ENCODE results near the gene SYPL1.
A peak's percentile ranks its signal among the peaks of the same experiment; 100 is the strongest.

SYPL1 gene

DNA sequence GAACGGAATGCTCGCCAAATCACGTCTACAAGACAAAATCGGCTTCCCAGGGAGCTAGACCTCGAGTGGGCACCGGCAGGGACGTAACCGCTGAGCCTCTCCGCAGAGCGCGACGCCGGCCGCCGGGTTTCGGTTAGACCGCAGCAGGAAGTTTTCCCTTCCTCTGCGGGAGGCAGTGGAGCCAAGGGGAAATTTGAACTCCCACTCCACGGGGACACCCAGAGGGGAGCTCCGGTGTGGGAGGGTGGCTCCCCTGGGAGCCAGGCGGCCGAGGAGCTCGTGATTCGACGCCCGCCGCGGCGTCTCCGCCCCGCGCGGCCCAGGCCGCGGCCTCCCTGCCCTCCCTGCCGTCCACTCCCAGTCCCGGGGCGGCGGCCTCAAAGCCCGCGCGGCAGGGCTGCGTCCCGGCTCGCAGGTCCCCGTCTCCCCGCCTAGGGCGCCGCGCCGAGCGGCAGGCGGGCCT lies 426 bp downstream of the SYPL1 start:
- H4K20me1 ChIP-seq: peaks cover 46% of the 10 kb centered on the region
- H3K9ac ChIP-seq: peak overlapping the region; percentile 96
- H3K4me1 ChIP-seq: peaks cover 86% of the 10 kb centered on the region
- H3K27ac ChIP-seq: peak overlapping the region; percentile 99
- H3K4me3 ChIP-seq: peak overlapping the region; percentile 87
- peaks cover 7% of the 10 kb centered on the region; the same call in 1 of the 2 replicates for H3K9me3 ChIP-seq
- TF ChIP-seq Cebpa-rat (IDR thresholded peaks at IDR 0.05): no peak
- peaks cover 5% of the 10 kb centered on the region for H3K36me3 ChIP-seq
- H3K4me2 ChIP-seq: peak overlapping the region; percentile 72
- H3K27me3 ChIP-seq: no peaks in the 10 kb centered on the region

DNA sequence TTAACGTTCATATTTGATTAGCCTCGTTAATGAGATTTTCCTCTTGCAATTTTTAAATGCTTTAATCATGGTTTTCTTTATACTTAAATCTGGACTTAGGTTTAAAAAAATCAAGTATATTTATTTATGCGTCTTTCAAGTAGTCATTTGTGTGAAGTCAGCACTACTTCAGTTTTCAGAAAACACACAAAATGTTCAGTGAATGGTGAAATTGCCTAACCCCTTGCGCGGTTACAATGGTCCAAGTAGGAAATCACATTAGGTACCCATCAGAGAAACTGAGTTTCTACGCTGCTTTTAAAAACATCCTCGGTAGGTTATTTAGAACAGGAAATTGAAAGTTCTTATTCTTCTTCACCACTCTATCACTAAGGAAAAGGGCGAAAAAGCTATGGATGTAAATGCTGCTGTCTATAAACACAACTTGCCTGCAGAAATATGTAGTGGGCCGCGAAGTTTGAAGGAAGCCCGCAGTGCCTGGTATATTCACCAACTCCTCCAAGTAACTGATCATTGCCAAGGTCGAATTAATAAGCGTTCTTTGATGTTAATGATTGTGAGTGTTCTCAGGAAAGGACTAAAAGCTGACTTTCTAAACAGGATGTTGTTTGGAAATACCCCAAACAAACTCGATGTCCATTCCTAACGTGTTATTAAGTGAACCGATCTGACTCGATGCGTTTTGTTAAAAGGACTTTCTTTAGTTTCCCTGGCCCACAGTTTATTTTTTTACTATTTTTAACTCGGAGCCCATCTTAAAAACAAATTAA lies 1.0 kb downstream of the SYPL1 start:
- peaks cover 52% of the 10 kb centered on the region for H4K20me1 ChIP-seq
- TF ChIP-seq Cebpa-rat (IDR thresholded peaks at IDR 0.05): no peak
- peaks cover 11% of the 10 kb centered on the region for H3K36me3 ChIP-seq
- H3K9ac ChIP-seq: peak overlapping the region; percentile 96
- no peaks in the 10 kb centered on the region for H3K27me3 ChIP-seq
- peak overlapping the region; percentile 87 for H3K4me3 ChIP-seq
- peak overlapping the region; percentile 99 for H3K27ac ChIP-seq
- peaks cover 80% of the 10 kb centered on the region for H3K4me1 ChIP-seq
- H3K9me3 ChIP-seq: peaks cover 7% of the 10 kb centered on the region; the same call in 1 of the 2 replicates
- H3K4me2 ChIP-seq: peak overlapping the region; percentile 72

DNA sequence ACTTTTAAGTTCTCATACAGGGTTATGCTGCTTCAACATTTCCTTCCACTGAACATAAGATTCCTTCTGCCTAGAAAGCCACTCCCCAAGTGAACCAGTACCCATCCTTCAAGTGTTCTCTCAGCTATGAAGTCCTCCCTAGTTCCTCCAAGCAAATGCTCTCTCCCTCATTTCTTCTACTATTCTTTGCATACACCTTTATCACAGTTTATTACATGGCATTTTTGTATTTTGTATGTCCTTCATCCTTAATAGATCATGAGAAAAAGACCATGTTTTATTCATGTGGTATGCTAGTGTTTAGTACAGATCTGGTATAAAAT lies 1.9 kb downstream of the SYPL1 start:
- H3K27ac ChIP-seq: peak overlapping the region; percentile 99; the same call in 1 of the 2 replicates
- H3K9ac ChIP-seq: no peak overlapping the region
- no peak for TF ChIP-seq Cebpa-rat (IDR thresholded peaks at IDR 0.05)
- no peaks in the 10 kb centered on the region for H3K27me3 ChIP-seq
- H3K4me3 ChIP-seq: peak overlapping the region; percentile 87
- H4K20me1 ChIP-seq: peaks cover 61% of the 10 kb centered on the region
- H3K4me1 ChIP-seq: peaks cover 76% of the 10 kb centered on the region
- peaks cover 19% of the 10 kb centered on the region for H3K36me3 ChIP-seq
- H3K9me3 ChIP-seq: peaks cover 7% of the 10 kb centered on the region; the same call in 1 of the 2 replicates
- H3K4me2 ChIP-seq: peak overlapping the region; percentile 72

DNA sequence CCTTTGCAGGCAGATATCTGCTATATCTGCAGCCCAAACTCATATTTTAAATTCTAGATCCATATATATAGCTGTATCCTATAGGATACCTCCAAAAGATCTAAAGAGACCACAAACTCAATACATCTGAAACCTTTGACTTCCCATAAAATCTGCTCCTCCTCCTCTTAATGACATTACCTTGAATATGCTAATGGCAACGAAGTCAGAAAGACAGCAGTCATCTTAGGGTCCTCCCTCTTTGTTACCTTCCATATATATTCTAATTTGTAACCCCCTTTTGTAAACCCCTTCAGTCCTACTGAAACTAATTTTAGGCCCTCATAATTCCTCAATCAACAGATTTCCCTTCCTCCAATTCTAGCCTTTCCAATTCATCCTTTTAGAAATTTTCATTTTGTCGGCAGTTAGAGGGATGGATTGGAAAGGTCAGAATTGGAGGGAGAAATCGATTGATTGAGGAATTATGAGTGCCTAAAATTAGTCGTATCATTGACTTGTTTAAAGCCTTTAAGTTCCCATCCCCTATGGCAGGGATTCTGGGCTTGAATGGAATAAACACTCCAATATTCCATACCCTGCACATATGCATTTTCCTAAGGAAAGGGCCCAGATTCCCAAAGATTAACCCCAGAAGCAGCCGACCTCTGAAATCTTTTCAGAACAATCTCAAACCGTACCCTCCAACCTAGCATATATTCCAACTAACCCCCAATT lies 2.4 kb downstream of the SYPL1 start:
- Histone ChIP-seq H3K27me3 (no peaks in the 10 kb centered on the region), H3K4me1 (peaks cover 72% of the 10 kb centered on the region), H3K4me2 (peak overlapping the region; percentile 72), H3K4me3 (peak overlapping the region; percentile 87; the same call in 1 of the 2 replicates), H3K36me3 (peaks cover 24% of the 10 kb centered on the region), H3K9ac (no peak overlapping the region), H3K27ac (no peak overlapping the region), H4K20me1 (peaks cover 66% of the 10 kb centered on the region), H3K9me3 (peaks cover 7% of the 10 kb centered on the region; the same call in 1 of the 2 replicates)
- TF ChIP-seq Cebpa-rat (IDR thresholded peaks at IDR 0.05): no peak

DNA sequence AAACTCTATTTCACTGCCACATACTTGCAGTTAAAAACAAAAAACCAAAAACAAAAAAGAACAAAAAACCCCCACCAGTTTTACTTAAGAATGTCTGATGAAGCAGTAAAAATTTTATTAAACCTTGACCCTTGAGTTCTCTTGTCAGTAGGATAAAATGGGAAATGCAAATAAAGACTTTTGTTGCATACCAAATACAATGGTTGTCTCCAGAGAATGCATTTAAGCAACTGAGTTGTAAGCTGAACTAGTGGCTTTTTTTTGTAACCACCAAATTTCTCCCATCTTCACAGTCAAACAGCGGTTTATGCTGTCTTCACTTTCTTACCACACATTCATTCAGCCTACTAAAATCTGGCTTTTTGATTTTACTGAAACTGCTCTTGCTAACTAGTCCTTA lies 3.1 kb downstream of the SYPL1 start:
- no peaks in the 10 kb centered on the region for H3K27me3 ChIP-seq
- no peak overlapping the region for H3K27ac ChIP-seq
- peaks cover 71% of the 10 kb centered on the region for H4K20me1 ChIP-seq
- H3K4me3 ChIP-seq: no peak overlapping the region
- peaks cover 25% of the 10 kb centered on the region for H3K36me3 ChIP-seq
- peaks cover 70% of the 10 kb centered on the region for H3K4me1 ChIP-seq
- H3K9me3 ChIP-seq: peaks cover 7% of the 10 kb centered on the region; the same call in 1 of the 2 replicates
- H3K9ac ChIP-seq: no peak overlapping the region
- peak overlapping the region; percentile 72 for H3K4me2 ChIP-seq
- TF ChIP-seq Cebpa-rat (IDR thresholded peaks at IDR 0.05): no peak

DNA sequence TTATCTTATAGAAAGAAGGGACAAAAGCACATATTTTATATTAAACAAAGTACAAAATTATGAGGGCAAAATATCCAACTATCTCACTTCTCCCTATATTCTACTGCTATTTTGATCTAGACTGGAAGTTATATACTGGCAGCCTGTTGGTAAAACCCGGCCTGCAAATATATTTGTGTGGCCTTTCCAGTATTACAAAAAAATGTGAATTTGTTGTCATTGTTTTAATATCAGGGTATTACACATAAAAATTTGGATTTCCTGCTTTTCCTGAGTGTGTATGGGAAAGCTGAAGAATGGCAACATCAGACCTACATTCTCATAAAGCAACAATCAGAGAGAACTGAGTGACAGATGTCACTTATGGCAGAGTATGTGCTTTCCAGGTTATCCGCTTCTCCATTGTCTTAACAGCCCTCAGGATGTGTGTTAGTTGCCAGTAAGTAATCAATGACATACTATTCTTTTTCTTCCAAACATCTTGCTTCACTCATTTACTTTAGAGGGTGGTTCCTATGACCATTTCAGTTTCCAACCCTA lies 7.3 kb downstream of the SYPL1 start:
- H3K36me3 ChIP-seq: peaks cover 25% of the 10 kb centered on the region
- H3K9ac ChIP-seq: no peak overlapping the region
- H3K27ac ChIP-seq: no peak overlapping the region
- H3K4me3 ChIP-seq: no peak overlapping the region
- no peaks in the 10 kb centered on the region for H3K27me3 ChIP-seq
- no peaks in the 10 kb centered on the region for H3K9me3 ChIP-seq
- H3K4me2 ChIP-seq: no peak overlapping the region
- H4K20me1 ChIP-seq: peaks cover 98% of the 10 kb centered on the region
- TF ChIP-seq Cebpa-rat (IDR thresholded peaks at IDR 0.05): no peak
- H3K4me1 ChIP-seq: peaks cover 78% of the 10 kb centered on the region

DNA sequence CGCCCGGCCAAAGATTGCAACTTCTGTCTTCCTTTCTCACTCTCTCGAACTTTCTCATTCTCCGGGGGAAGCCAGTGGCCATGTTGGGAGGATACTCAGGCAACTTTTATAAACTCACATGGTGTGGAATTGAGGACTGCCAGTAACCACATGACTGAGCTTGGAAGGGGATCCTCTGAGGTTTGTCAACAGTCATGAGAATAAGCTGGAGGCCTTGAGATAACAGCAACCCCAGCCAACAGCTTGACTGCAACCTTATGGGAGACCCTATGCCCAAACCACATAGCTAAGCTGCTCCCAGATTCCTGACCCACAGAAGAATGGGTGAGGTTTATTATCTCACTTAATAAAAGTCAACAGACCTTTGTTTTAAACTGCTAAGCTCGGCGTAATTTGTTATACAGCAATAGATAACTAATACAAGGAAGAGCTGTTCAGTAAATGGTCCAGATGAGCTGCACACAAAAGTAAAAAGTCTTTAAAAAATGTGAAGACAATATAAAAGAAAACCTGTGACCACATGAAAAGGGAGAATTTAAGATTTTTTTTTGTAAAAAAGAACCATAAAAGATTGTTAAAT lies 9.6 kb downstream of the SYPL1 start:
- Histone ChIP-seq H3K27me3 (no peaks in the 10 kb centered on the region), H3K4me3 (no peak overlapping the region), H3K9ac (no peak overlapping the region), H3K27ac (no peak overlapping the region), H4K20me1 (peaks cover 87% of the 10 kb centered on the region), H3K4me1 (peaks cover 55% of the 10 kb centered on the region), H3K36me3 (peaks cover 30% of the 10 kb centered on the region), H3K9me3 (no peaks in the 10 kb centered on the region), H3K4me2 (peak overlapping the region; percentile 61)
- TF ChIP-seq Cebpa-rat (IDR thresholded peaks at IDR 0.05): no peak

DNA sequence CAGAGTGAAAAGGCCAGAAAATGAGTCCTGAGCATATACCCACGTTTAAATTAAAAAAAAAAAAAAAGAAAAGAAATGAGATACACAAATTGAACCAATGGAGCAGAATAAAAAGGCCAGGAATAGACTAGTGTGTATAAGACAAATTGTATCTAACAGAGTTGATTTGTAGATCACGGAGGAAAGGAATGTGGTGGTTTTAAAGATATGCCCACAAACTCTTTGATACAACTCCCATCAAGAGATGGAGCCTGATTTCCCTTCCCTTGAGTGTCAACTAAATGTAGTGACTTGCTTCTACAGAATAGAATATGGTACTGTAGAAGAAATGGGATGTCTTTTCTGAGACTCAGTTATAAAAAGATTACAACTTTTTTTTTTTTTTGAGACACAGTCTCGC lies 10.4 kb downstream of the SYPL1 start:
- peaks cover 79% of the 10 kb centered on the region for H4K20me1 ChIP-seq
- no peak overlapping the region for H3K27ac ChIP-seq
- no peak overlapping the region for H3K9ac ChIP-seq
- peaks cover 35% of the 10 kb centered on the region for H3K36me3 ChIP-seq
- no peak for TF ChIP-seq Cebpa-rat (IDR thresholded peaks at IDR 0.05)
- no peak overlapping the region for H3K4me3 ChIP-seq
- no peaks in the 10 kb centered on the region for H3K9me3 ChIP-seq
- H3K4me1 ChIP-seq: peaks cover 48% of the 10 kb centered on the region
- H3K27me3 ChIP-seq: no peaks in the 10 kb centered on the region
- H3K4me2 ChIP-seq: peak overlapping the region; percentile 61

DNA sequence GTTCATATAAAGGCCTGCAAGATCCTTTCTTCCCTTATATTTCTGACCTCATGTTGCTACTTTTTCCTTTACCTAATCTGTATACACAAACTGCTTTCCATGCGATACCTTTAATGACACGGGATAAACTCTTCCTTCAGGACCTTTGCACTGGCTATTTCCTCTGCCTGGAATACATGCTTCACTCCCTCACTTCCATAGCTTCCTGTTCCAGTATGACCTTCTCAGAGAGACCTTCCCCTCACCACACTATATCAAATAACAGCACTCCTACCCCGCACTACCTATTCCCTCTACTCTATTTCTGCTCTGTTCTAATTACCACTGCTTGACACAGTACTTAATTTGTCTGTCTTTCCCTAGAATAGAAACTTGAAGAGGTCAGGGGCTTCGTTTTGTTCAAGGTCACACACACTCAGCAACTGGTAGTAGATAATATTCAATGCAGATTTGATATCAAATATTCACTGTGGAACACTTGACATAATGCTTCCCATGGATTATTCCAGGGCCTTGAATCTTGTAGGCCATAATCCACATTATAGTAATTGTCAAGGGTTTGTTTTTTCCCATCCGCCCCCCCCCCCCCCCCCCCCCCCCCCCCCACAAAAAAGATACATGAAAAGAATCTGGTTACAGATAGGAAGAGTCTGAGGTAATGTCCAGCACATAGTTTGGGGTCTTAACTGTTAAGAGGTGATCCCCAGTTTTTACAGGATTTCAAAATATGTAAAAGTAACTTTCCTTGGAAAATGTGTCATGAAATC lies 11.1 kb downstream of the SYPL1 start:
- H3K4me2 ChIP-seq: peak overlapping the region; percentile 61; the same call in 1 of the 2 replicates
- peaks cover 48% of the 10 kb centered on the region for H3K4me1 ChIP-seq
- H3K4me3 ChIP-seq: no peak overlapping the region
- H3K36me3 ChIP-seq: peaks cover 33% of the 10 kb centered on the region
- no peak overlapping the region for H3K9ac ChIP-seq
- no peak for TF ChIP-seq Cebpa-rat (IDR thresholded peaks at IDR 0.05)
- peaks cover 73% of the 10 kb centered on the region for H4K20me1 ChIP-seq
- no peaks in the 10 kb centered on the region for H3K9me3 ChIP-seq
- no peak overlapping the region for H3K27ac ChIP-seq
- no peaks in the 10 kb centered on the region for H3K27me3 ChIP-seq
